A673 (cell line): ENCODE results near the gene HBA2.

Experiments used
- EZH2 ChIP-seq: fragments of 200-600 bp; sonication (generic); IDR thresholded peaks from 2 replicates; pipeline ENCODE4 v1.6.1; 2017; ENCODE audit warnings: borderline replicate concordance, low read depth, mild to moderate bottlenecking, mixed read lengths, antibody characterized with exemption, low read length; ENCODE audit not compliant: poor library complexity, severe bottlenecking
- TF ChIP-seq, protein P1 (sequence below): fragments of 300-800, 200-600 bp; sonication (generic); conservative IDR thresholded peaks from 2 replicates; pipeline ENCODE4 v1.5.1; 2017; ENCODE audit warnings: low read depth, mild to moderate bottlenecking, antibody characterized with exemption, low read length, moderate library complexity, mixed read lengths

DNA sequence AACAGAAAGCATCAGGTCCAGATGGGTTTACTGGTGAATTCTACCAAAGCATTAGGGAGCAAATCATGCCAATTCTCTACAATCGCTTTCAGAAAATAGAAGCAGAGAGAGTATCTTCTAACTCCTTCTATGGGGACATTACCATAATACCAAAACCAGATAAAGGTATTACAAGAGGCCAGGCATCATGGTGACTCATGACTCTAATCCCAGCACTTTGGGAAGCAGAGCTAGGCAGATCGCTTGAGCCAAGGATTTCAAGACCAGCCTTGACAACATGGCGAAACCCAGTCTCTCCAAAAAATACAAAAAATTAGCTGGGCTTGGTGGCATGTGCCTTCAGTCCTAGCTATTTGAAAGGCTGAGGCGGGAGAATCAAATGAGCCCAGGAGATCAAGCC lies 30.6 kb downstream of the HBA2 start:
- TF ChIP-seq, protein P1, sequence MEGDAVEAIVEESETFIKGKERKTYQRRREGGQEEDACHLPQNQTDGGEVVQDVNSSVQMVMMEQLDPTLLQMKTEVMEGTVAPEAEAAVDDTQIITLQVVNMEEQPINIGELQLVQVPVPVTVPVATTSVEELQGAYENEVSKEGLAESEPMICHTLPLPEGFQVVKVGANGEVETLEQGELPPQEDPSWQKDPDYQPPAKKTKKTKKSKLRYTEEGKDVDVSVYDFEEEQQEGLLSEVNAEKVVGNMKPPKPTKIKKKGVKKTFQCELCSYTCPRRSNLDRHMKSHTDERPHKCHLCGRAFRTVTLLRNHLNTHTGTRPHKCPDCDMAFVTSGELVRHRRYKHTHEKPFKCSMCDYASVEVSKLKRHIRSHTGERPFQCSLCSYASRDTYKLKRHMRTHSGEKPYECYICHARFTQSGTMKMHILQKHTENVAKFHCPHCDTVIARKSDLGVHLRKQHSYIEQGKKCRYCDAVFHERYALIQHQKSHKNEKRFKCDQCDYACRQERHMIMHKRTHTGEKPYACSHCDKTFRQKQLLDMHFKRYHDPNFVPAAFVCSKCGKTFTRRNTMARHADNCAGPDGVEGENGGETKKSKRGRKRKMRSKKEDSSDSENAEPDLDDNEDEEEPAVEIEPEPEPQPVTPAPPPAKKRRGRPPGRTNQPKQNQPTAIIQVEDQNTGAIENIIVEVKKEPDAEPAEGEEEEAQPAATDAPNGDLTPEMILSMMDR, result no peak
- no peak for TF ChIP-seq EZH2
